H1 (cell line): Measurements from ENCODE around the gene CAMTA1.

ENCODE experiments used
- CBX8 ChIP-seq: fragments of 300-800, 300-1000 bp; sonication (generic); IDR thresholded peaks from 2 replicates; pipeline ENCODE4 v1.7.1; 2016; ENCODE audit warnings: low read depth, low read length, borderline replicate concordance
- CHD1 ChIP-seq: IDR thresholded peaks from 2 replicates; pipeline ENCODE4 v1.6.1; 2012; ENCODE audit warnings: low read depth, low read length, improper control_type of control experiment
- EGR1 ChIP-seq: IDR thresholded peaks from 2 replicates; pipeline ENCODE4 v1.6.1; 2011; ENCODE audit warnings: low read depth, low read length, borderline replicate concordance
- EP300 ChIP-seq, 2 experiments: IDR thresholded peaks; 1 replicate in 1 of 2; 2 replicates in 1 of 2; pipeline ENCODE4 v1.6.1; 2011 to 2012; ENCODE audit warnings: low read depth in 2 of 2, low read length in 2 of 2, mild to moderate bottlenecking in 2 of 2, borderline replicate concordance in 1 of 2, inconsistent platforms in 1 of 2, moderate library complexity in 1 of 2
- POLR2AphosphoS5 ChIP-seq: IDR thresholded peaks from 2 replicates; pipeline ENCODE4 v1.6.1; 2011; ENCODE audit warnings: low read depth, low read length
- TF ChIP-seq, protein P1 (sequence below): IDR thresholded peaks from 2 replicates; pipeline ENCODE4 v1.6.1; 2012; ENCODE audit warnings: low read length, inconsistent platforms

DNA sequence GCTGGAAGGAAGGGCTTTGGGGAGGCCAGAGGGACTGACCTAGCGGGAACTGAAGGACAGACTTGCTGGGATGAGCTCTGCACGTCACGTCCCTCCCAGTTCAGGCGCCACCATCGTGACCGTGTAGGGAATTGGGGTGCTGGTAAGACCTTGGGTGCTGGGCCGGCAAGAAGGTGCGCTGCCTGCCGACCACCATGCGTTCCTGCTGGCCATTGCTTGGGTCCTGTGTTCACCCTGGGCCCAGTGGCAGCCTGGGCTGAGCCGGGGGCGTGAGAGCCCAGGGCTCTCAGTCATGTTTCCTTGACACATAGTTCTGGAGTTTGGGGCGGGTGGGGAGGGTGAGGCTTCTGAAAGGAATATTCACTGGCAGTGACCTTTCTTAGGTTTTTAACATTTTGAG is 176.0 kb downstream of the CAMTA1 start:
- no peak for TF ChIP-seq CHD1
- no peak for TF ChIP-seq POLR2AphosphoS5
- TF ChIP-seq CBX8, result no peak
- TF ChIP-seq EGR1, result no peak
- TF ChIP-seq, protein P1, sequence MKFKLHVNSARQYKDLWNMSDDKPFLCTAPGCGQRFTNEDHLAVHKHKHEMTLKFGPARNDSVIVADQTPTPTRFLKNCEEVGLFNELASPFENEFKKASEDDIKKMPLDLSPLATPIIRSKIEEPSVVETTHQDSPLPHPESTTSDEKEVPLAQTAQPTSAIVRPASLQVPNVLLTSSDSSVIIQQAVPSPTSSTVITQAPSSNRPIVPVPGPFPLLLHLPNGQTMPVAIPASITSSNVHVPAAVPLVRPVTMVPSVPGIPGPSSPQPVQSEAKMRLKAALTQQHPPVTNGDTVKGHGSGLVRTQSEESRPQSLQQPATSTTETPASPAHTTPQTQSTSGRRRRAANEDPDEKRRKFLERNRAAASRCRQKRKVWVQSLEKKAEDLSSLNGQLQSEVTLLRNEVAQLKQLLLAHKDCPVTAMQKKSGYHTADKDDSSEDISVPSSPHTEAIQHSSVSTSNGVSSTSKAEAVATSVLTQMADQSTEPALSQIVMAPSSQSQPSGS, result no peak
- no peak for TF ChIP-seq EP300 (IDR thresholded peaks at IDR 0.05; ENCODE audit: borderline replicate concordance in 1 of 2, low read depth in 2 of 2, low read length in 2 of 2)
